Raji (cell line): ENCODE measurements around the gene CRTC1.

Experiments used
- POLR2A ChIP-seq: IDR thresholded peaks from 2 replicates; pipeline ENCODE4 v1.6.1; 2011; ENCODE audit warnings: low read depth, low read length, control low read depth; ENCODE audit not compliant: insufficient read depth

Gene CRTC1

DNA sequence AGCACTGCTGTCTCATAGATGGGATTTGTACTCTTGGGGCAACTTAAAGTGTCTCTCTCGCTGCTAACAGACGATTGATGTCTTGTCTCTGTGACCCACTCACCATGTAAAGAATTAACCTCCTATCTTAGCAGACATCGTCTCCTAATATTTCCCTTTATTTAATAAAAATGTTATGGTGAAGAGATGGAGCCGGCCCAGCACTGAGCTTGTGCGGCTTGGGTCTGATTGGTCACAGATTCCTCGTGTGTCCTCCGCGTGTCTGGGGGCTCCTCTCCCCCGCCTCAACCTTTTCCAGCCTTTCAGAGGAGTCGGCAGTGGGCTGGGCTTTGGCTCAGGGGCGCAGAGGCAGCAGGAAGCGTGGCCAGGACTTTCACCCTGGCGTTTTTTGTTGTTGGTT is 13.2 kb upstream of the CRTC1 start:
- TF ChIP-seq POLR2A: no peak

DNA sequence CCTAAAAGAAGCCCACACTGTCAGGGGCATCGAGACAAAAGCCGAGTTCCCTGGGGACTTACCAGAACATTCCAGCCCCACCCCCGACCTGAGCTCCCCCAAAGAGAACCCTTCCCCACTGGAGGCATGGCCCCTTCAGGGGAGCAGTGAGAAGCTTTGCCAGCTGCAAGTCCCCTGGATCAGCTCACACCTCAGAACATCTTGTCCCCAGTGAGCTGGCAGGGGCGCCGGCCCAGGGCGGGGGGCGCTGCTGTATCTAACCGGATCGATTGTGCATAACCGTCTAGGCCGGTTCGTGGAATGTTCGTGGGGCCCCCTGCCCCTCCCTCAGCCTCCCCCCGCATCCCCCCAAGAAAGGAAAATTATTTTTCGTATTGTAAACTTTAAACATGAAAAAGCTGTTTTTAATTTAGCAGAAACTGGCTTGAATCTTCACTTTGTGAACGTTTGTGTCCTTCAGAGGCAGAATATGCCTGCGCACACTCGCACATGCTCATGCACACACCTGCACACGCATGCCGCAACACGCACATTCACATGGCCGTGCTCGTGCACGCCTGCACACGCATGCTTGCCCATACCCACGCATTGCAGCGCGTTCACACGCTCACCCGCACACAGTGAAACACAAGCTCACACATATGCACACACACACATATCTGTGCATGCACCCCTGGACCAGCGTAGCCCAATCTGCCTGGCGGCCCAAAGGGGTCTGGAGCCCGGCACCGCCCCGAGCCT is 12.0 kb upstream of the CRTC1 start:
- no peak for TF ChIP-seq POLR2A

DNA sequence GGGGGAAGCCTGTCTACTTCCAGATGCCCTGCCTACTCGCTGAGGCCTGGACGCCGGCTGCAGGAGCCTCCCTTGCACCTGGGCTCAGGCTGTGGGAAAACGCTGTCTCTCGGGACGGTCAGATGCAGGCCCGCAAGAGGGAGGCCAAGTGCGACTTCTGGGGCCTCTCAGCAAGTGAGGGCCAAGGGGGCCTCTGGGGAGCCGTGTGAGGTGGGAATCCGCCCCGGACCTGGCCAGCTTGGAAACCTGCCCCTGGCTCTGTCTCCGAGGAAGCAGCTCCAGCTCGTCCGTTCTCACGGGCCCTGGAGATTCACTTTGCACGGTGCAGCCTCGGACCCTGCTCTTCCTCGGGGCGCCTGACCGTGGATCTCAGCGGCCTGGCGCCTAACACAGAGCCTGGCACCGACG is 11.4 kb upstream of the CRTC1 start:
- no peak for TF ChIP-seq POLR2A

DNA sequence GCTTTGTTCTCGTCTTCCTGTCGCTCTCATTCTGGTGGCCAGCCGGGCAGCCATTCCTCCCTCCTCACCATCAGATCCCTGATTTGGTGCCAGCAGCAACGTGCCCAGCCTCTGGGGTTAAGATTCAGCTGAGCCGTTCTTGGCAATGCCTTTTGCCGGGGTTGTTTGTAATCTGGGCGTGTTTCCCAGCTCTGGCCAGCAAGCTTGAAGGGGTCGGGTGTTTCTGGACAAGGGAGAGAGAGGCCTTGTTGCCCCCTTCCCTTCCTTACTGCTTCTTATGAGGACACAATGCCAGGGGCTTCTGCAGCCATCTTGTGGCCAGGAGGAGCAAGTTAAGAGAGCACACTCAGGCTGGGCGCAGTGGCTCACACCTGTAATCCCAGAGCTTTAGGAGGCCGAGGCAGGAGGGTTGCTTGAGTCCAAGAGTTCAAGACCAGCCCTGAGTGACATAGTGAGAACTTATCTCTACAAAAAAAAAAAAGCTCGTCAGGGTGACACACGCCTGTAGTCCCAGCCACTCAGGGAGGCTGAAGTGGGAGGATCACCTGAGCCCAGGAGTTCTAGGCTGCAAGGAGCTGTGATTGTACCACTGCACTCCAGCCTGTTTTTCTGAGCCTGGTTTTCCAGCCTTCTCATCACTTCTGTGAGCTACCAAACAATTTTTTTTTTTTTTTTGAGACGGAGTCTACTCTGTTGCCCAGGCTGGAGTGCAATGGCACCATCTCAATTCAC is 10.7 kb upstream of the CRTC1 start:
- TF ChIP-seq POLR2A: no peak

DNA sequence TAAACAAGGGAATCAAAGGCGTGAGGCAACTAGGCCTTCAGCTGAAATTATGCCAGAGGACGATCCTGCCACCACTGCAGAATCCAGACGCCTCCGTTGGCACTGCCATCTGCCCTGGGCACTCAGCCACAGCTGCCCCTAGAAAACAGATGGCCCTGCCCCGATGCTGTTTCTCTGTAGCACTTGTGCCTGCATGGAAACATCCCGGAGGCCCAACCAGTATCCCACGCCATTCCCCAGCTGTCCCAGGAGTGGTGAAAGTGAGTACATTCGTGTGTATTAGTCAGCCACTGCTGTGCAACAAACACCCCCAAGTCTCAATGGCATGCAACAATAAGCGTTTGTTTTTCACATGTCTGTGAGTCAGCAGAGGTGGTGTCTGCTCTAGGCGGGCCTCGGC is 8.9 kb upstream of the CRTC1 start:
- no peak for TF ChIP-seq POLR2A

DNA sequence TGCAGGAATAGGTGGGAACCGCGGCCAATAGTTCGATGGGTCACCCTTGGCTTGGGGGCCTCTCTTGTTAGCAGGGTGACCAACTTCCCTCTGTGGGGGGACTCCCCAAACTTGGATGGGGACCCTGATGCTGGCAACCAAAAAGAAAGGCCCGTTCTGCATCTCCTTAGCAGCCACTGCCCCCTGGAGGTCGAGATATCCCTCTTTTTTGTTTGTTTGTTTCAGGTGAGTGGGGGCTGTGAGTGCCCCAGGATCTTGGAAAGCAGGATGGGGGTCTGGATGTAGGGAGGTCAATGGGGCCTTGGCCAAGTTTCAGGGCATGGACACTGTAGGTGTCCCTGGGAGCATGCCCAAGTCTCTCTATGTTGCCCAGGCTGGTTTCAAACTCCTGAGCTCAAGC is 7.7 kb upstream of the CRTC1 start:
- TF ChIP-seq POLR2A: no peak

DNA sequence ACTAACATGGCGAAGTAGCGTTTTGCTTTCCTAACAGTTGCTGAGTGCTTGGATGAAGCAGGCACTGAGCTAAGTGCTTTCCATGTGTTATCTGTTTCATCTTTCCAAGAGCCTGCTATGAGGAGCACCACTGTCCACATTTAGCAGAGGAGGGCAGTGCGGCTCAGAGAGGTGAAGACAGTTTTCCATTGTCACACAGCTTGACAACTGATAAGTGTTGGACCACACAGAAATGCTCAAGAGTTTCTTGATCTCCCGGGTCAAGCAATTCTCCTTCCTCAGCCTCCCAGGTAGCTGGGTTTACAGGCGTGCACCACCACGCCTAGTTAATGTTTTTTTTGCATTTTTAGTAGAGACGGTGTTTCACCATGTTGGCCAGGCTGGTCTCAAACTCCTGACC is 6.8 kb upstream of the CRTC1 start:
- no peak for TF ChIP-seq POLR2A

DNA sequence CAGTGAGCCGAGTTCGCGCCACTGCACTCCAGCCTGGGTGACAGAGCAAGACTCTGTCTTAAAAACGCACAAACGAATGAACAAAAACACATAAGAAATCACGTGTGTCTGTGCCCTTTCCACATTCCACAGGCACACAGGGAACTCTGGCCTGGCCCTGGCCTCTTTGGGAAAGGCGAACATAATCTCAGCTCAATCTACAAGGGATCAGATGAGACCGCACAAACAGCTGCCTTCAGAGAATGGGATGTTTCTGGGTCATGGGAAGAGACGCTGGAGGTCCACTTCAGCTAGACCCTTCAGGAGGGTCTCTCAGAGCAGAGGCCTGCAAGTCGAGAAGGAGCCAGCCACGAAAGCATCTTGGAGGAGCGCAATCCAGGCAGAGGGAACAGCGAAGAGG is 6.3 kb upstream of the CRTC1 start:
- TF ChIP-seq POLR2A: no peak

DNA sequence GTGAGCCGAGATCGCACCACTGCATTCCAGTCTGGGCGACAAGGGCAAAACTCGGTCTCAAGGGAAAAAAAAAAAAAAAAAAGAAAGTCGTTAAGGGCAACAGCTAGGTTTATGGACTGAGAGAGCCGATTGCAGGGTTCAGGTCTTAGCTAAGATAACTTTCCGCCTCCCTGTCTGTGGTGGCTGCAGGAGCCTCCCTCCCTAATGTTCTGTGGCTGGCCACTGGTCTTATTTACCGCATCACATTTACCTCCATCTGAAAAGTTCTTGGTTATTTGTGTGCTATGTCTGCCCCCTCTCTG is 722 bp upstream of the CRTC1 start:
- no peak for TF ChIP-seq POLR2A

DNA sequence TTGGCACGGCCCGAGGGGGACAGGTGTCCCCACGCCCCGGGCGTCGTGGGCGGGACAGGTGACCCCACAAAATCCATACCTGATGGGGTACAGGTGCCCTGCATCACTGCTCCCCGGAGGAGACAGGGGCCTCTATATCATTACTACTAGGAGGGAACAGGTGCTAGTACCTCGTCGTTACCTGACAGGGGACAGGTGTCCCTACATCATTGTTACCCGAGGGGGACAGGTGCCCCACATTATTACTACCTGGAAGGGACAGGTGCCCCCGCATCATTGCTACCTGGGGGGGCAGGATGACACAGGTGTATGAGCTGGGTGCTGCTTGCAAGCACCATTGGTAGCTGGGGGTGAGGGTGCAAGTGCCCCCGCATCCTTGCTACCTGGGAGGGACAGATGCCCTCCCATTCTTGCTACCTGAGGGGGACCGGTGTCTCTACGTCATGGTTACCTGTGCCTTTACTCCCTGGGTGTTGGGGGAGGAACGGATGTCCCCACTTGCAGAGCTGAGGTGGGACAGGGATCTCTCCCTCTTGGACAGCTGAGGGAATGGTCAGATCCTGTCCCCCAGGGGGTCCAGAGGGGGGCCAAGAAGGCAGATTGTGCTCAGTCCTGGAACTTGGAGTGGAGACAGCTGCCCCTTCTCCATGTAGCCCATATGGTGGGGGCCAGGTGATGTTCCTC is 620 bp downstream of the CRTC1 start:
- TF ChIP-seq POLR2A: no peak

DNA sequence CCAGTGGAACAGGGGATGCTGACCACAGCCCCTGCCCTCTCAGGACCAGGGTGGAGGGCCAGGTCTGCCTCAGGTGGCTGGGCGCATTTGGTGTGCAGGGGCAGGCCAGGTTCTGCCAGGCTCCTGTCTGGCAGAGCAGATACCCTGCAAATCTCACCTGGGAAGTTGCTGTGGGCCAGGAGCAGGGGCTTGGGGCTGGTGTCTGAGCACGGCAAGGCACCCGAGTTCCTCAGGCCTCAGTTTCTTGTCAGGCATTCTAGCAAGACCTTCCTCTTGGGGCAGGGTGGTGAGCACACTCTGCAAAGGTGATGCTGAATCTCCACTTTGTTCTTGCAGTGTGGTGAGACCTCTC is 1.1 kb downstream of the CRTC1 start:
- no peak for TF ChIP-seq POLR2A

DNA sequence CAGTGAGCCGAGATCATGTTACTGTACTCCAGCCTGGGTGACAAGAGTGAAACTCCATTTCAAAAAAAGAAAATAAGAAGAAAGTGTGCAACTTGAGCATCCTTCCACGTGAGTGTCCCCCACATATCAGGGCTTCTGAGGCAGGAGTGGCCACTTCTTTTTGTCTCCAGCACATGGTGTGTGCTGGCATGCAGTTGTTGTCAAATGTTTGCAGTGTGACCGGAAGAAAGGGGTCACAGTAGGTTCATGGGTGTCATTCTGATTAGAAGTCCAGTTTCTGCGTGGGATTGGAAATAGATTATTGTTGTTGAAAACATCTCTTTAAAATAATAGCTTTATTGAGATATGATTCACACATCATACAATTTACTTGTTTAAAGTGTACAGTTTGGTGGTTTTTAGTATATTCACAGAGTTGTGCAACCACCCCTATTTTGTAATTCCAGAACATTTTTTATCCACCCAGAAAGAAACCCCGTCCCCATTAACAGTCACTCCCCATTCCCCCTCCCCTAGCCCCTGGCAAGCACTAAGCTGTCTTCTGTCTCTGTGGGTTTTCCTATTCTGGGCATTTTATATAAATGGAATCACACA is 2.2 kb downstream of the CRTC1 start:
- no peak for TF ChIP-seq POLR2A

DNA sequence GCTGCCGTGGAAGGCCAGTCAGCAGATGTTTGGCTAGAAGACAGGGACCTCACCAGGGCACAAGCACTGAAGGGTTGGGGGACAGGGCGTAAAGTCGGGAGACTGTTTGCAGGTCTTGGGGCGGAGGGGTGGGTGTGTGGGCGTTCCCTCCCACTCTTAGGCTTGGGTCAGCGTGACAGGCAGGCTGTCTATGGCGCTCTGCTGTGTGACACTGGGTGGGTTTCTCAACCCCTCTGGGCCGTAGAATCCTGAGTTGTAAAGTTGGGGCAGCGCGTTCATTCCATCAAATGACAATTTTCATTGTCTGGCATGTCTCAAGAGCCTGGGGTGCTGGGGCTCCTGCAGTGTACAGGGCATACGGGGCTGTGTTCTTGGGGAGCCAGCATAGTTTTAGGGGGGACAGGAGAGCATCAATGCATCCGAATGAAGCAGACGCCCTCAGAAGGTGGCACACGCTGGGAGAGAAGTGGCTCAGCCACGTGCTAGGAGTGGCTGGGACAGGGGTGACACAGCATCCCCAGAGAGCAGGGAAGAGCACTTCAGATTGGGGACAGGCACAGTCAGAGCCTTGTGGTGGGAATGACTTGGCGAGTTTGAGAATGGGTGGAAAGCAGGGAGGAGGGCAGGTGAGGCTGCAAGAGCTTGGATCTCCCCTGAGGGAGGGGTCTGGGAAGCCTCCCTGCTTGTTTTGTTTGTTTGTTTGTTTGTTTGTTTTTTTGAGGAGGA is 4.4 kb downstream of the CRTC1 start:
- no peak for TF ChIP-seq POLR2A

DNA sequence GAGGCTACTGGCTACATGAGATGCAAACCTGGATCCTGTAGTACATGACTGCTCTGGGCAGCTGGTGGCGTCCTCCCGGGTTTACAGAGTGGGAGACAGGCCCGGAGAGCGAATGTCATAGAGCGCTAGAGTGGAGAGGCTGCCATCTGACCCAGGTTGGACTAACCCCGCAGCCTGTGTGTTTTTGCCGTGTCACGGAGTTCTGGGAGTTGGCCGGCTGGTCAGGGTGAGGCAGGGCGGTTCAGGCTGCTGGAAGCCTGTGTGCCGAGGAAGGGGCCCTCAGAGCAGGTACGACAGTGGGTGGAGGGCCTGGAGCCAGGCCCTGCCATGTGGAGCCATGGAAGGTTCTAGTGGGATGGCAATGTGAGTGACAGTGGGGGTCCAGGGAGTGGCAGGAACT is 12.5 kb downstream of the CRTC1 start:
- TF ChIP-seq POLR2A: no peak

DNA sequence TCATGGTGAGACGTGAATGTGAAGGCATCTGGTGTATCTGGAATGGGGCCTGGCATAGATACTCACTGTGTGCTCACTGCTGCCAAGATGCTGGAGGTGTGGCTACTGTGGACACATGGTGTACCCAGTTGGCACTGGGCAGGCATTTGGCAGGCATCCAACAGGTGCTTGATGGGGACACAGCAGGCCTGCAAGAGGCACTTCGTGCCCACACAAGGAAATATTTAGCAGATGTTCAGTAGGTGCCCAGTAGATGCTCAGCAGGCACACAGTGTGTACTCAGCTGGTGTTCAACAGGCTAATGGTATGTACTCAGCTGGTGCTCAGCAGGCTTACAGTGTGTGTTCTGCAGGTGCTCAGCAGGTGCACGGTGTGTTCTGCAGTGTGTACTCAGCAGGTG is 14.2 kb downstream of the CRTC1 start:
- TF ChIP-seq POLR2A: no peak

DNA sequence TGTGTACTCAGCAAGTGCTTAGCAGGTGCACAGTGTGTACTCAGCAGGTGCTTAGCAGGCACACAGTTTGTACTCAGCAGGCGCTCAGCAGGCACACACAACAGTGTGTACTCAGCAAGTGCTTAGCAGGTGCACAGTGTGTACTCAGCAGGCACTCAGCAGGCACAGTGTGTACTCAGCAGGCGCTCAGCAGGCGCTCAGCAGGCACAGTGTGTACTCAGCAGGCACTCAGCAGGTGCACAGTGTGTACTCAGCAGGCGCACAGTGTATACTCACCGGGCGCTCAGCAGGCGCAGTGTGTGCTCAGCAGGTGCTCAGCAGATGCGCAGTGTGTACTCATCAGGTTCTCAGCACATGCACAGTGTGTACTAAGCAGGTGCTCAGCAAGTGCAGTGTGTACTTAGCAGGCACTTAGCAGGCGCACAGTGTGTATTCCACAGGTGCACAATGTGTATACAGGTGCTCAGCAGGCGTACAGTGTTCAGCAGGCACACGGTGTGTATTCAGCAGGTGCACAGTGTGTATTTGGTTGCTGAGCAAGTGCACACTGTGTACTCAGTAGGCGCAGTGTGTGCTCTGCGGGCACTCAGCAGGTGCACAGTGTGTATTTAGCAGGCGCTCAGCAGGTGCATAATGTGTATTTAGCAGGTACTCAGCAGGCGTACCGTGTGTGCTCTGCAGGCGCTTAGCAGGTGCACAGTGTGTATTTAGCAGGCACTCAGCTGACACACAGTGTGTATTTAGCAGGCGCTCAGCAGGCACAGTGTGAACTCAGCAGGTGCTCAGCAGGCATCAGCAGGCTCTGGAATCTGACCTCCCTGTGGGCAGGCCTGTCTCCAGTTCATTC is 15.1 kb downstream of the CRTC1 start:
- TF ChIP-seq POLR2A: no peak
